ENCODE data around the gene BCAT1. TPM values are rescaled to one million over a fixed set of nuclear protein-coding genes. Genes with fewer than 3 reads are reported as not detected.

Gene BCAT1
- total and polyA plus RNA-seq, 2 of the 8 experiments (the other 6 are each of a cell fraction or from before 2014, with no cell fraction given): 19.7 to 263 TPM

DNA sequence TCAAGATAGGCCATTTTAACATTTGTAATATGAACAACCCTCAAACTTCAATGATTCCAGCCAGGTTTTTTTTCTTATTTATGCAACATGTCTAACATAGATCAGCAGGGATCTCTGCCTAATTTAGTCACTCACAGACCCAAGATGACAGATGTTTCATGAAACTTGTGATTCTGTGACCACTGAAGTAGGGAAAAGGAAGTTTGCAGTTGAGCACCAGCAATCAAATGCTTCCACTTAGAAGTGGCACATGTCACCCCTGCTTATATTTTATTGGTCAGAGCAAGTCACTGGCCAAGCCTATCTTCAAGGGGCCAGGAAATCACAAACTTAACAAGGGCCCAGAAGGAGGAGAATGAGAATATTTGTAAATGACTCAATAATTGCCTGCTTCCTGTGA is 150.6 kb downstream of the BCAT1 start (continued):
- TF ChIP-seq, protein P1, sequence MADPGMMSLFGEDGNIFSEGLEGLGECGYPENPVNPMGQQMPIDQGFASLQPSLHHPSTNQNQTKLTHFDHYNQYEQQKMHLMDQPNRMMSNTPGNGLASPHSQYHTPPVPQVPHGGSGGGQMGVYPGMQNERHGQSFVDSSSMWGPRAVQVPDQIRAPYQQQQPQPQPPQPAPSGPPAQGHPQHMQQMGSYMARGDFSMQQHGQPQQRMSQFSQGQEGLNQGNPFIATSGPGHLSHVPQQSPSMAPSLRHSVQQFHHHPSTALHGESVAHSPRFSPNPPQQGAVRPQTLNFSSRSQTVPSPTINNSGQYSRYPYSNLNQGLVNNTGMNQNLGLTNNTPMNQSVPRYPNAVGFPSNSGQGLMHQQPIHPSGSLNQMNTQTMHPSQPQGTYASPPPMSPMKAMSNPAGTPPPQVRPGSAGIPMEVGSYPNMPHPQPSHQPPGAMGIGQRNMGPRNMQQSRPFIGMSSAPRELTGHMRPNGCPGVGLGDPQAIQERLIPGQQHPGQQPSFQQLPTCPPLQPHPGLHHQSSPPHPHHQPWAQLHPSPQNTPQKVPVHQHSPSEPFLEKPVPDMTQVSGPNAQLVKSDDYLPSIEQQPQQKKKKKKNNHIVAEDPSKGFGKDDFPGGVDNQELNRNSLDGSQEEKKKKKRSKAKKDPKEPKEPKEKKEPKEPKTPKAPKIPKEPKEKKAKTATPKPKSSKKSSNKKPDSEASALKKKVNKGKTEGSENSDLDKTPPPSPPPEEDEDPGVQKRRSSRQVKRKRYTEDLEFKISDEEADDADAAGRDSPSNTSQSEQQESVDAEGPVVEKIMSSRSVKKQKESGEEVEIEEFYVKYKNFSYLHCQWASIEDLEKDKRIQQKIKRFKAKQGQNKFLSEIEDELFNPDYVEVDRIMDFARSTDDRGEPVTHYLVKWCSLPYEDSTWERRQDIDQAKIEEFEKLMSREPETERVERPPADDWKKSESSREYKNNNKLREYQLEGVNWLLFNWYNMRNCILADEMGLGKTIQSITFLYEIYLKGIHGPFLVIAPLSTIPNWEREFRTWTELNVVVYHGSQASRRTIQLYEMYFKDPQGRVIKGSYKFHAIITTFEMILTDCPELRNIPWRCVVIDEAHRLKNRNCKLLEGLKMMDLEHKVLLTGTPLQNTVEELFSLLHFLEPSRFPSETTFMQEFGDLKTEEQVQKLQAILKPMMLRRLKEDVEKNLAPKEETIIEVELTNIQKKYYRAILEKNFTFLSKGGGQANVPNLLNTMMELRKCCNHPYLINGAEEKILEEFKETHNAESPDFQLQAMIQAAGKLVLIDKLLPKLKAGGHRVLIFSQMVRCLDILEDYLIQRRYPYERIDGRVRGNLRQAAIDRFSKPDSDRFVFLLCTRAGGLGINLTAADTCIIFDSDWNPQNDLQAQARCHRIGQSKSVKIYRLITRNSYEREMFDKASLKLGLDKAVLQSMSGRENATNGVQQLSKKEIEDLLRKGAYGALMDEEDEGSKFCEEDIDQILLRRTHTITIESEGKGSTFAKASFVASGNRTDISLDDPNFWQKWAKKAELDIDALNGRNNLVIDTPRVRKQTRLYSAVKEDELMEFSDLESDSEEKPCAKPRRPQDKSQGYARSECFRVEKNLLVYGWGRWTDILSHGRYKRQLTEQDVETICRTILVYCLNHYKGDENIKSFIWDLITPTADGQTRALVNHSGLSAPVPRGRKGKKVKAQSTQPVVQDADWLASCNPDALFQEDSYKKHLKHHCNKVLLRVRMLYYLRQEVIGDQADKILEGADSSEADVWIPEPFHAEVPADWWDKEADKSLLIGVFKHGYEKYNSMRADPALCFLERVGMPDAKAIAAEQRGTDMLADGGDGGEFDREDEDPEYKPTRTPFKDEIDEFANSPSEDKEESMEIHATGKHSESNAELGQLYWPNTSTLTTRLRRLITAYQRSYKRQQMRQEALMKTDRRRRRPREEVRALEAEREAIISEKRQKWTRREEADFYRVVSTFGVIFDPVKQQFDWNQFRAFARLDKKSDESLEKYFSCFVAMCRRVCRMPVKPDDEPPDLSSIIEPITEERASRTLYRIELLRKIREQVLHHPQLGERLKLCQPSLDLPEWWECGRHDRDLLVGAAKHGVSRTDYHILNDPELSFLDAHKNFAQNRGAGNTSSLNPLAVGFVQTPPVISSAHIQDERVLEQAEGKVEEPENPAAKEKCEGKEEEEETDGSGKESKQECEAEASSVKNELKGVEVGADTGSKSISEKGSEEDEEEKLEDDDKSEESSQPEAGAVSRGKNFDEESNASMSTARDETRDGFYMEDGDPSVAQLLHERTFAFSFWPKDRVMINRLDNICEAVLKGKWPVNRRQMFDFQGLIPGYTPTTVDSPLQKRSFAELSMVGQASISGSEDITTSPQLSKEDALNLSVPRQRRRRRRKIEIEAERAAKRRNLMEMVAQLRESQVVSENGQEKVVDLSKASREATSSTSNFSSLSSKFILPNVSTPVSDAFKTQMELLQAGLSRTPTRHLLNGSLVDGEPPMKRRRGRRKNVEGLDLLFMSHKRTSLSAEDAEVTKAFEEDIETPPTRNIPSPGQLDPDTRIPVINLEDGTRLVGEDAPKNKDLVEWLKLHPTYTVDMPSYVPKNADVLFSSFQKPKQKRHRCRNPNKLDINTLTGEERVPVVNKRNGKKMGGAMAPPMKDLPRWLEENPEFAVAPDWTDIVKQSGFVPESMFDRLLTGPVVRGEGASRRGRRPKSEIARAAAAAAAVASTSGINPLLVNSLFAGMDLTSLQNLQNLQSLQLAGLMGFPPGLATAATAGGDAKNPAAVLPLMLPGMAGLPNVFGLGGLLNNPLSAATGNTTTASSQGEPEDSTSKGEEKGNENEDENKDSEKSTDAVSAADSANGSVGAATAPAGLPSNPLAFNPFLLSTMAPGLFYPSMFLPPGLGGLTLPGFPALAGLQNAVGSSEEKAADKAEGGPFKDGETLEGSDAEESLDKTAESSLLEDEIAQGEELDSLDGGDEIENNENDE (IDR thresholded peaks at IDR 0.05; ENCODE audit: insufficient replicate concordance, low read length): no peak
- TF ChIP-seq CBX8 (IDR thresholded peaks at IDR 0.05; ENCODE audit: borderline replicate concordance, low read depth, low read length) (no peak), PHF8 (conservative IDR thresholded peaks at IDR 0.05; ENCODE audit: low read depth, low read length) (no peak), SP2 (IDR thresholded peaks at IDR 0.05; ENCODE audit: low read length) (no peak)
- TF ChIP-seq, protein P2, sequence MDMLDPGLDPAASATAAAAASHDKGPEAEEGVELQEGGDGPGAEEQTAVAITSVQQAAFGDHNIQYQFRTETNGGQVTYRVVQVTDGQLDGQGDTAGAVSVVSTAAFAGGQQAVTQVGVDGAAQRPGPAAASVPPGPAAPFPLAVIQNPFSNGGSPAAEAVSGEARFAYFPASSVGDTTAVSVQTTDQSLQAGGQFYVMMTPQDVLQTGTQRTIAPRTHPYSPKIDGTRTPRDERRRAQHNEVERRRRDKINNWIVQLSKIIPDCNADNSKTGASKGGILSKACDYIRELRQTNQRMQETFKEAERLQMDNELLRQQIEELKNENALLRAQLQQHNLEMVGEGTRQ (IDR thresholded peaks at IDR 0.05; ENCODE audit: low read length): no peak
- TF ChIP-seq, protein P3, sequence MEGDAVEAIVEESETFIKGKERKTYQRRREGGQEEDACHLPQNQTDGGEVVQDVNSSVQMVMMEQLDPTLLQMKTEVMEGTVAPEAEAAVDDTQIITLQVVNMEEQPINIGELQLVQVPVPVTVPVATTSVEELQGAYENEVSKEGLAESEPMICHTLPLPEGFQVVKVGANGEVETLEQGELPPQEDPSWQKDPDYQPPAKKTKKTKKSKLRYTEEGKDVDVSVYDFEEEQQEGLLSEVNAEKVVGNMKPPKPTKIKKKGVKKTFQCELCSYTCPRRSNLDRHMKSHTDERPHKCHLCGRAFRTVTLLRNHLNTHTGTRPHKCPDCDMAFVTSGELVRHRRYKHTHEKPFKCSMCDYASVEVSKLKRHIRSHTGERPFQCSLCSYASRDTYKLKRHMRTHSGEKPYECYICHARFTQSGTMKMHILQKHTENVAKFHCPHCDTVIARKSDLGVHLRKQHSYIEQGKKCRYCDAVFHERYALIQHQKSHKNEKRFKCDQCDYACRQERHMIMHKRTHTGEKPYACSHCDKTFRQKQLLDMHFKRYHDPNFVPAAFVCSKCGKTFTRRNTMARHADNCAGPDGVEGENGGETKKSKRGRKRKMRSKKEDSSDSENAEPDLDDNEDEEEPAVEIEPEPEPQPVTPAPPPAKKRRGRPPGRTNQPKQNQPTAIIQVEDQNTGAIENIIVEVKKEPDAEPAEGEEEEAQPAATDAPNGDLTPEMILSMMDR (IDR thresholded peaks at IDR 0.05; ENCODE audit: control extremely low read depth in 1 of 3, insufficient read depth in 1 of 3, low read depth in 1 of 3, low read length in 3 of 3): no peak
- TF ChIP-seq, protein P4, sequence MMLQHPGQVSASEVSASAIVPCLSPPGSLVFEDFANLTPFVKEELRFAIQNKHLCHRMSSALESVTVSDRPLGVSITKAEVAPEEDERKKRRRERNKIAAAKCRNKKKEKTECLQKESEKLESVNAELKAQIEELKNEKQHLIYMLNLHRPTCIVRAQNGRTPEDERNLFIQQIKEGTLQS (IDR thresholded peaks at IDR 0.05; ENCODE audit: insufficient read depth, low read depth, low read length): no peak

Data from H1 (cell line).